AG09319 (cell line): ENCODE results near the gene OR1B1.
A peak's percentile ranks its signal among the peaks of the same experiment; 100 is the strongest.
"Not testable (repeated sequence)": the region's sequence is repeated elsewhere in the genome, so short reads cannot be mapped to it uniquely, and the experiment has no call there.

Experiments
- DNase-seq: peaks from one replicate; pipeline ENCODE4 v3.0.0-alpha.2; 2010; ENCODE audit warnings: low read depth; ENCODE audit errors: extremely low read depth
- TF ChIP-seq, protein P1 (sequence below): IDR thresholded peaks from 2 replicates; pipeline ENCODE4 v1.5.1; 2011; ENCODE audit warnings: low read depth, mild to moderate bottlenecking, inconsistent platforms, low read length, moderate library complexity

Gene OR1B1

DNA sequence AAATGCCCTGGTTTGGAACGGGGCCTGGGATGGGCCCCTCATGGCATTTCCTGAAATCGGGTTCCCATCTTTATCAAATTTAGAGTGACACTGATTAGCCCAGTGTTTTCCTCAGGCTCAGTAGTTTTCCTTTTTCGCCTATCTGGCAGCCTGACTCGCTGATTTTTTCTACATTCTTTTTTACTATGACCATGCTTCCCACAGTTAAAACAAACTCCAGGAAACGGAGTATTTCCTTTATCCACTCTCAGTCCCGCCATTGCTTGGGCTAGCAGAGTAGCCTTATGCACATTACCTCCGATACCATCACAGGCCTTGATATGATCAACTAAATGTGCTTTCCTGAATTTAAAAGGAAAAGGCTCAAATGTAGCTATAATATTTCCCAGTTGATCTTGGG is 37.4 kb downstream of the OR1B1 start:
- TF ChIP-seq, protein P1, sequence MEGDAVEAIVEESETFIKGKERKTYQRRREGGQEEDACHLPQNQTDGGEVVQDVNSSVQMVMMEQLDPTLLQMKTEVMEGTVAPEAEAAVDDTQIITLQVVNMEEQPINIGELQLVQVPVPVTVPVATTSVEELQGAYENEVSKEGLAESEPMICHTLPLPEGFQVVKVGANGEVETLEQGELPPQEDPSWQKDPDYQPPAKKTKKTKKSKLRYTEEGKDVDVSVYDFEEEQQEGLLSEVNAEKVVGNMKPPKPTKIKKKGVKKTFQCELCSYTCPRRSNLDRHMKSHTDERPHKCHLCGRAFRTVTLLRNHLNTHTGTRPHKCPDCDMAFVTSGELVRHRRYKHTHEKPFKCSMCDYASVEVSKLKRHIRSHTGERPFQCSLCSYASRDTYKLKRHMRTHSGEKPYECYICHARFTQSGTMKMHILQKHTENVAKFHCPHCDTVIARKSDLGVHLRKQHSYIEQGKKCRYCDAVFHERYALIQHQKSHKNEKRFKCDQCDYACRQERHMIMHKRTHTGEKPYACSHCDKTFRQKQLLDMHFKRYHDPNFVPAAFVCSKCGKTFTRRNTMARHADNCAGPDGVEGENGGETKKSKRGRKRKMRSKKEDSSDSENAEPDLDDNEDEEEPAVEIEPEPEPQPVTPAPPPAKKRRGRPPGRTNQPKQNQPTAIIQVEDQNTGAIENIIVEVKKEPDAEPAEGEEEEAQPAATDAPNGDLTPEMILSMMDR, result no peak
- DNase-seq, result no peak

GRCh38 chr9:122614362-122614761 is 43.1 kb downstream of the OR1B1 start, which contains the start of gene OR1Q1:
TSS of gene OR1Q1 (plus strand) at chr9:122614738. CDS start at chr9:122614738, 0 bp downstream.
- TF ChIP-seq, protein P1, result no peak
- no peak for DNase-seq

DNA sequence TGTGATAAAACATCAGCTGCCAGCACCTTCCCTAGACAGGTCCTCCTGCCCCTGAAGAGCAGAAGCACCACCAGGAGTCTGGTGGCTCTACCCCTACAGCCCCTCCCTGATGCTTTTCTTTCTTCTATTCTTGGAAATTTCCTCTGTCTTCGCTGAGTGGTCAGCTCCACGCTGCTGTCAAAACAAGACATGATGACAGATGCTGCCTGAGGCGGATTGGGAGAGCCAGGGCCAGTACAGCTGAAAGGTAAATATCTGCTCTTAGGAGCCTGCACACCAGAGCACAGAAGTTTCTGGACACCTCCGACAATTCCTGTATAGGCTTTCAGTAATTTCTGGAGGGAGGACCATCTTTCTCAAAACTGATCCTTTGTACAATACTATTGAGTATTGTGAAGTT is 47.6 kb downstream of the OR1B1 start:
- DNase-seq, result no peak
- TF ChIP-seq, protein P1, result no peak

DNA sequence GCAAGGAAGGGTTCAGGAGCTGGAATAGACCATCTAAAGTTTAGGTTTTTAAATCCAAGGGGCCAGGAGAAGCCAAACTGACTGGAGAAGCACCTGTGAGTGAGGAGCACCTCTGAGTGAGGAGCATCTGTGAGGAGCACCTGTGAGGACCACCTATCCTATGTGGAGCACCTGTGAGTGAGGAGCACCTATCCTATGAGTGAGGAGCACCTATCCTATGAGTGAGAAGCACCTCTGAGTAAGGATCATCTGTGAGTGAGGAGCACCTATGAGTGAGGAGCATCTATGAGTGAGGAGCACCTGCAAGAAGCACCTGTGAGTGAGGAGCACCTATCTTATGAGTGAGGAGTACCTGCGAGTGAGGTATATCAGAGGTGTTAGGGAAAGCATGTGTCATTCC is 50.8 kb downstream of the OR1B1 start:
- TF ChIP-seq, protein P1, result no peak

DNA sequence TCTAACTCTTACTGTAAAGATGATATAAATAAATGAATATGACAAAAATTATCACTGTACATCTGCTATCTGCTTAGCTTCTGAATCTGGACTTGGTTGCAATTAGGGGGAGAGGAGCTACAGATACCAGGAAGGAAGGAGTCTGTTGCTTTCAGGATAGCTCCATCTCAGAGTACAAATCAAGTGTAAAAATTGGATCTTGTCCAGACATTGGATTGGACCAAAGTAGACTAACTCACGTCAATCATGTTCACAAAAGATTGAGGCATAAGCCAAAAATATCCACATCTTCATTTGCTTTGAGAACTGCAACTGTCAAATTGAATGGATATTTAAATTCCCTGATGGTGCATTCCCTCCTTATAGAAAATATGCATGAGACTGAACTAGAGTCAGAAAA is 51.7 kb downstream of the OR1B1 start:
- no peak for DNase-seq
- TF ChIP-seq, protein P1, result no peak

More for the DNA sequence above, 50.8 kb downstream of the OR1B1 start:
- DNase-seq, result no peak

DNA sequence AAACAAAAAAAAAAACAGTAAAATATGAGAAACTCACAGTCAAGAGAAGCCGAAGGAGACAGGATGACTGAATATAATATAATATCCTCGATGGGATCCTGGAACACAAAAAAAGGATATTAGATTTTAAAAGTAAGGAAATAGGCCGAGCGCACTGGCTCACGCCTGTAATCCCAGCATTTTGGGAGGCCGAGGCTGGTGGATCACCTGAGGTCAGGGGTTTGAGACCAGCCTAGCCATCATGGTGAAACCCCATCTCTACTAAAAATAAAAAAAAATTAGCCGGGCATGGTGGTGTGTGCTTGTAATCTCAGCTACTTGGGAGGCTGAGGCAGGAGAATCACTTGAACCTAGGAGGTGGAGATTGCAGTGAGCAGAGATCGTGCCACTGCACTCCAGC is 74.1 kb downstream of the OR1B1 start, which contains the start of gene OR1L8:
Gene OR1L8 (minus strand): TSS at position 101 of the 400 bp plus-strand sequence. CDS start 14,907 bp downstream, outside the sequence.
- not testable (repeated sequence) for DNase-seq

DNA sequence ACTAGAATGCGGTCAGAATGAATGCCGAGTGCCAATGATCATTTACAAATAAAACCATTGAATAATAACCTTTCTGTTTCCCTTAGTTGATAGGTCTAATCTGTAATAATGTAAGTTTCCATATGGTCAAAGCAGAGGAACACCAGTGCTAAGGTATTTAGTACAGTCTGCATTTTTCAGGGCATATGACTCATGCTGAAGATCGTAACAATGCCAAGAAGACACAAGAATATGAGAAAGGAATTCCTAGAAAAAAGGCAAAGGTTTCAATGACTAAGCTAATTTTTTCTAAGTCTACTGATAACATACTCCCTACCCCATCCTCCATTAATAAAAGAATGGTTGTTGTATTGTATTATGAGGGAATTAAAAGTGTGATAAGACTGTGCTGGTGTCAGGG is 77.1 kb downstream of the OR1B1 start:
- TF ChIP-seq, protein P1, result no peak
- peak; percentile 22 for DNase-seq

GRCh38 chr9:122579874-122580273 is 77.6 kb downstream of the OR1B1 start:
- TF ChIP-seq, protein P1, result no peak
- no peak for DNase-seq
